ENCODE results near the gene RBP7.
"Not testable (repeated sequence)": the region's sequence is repeated elsewhere in the genome, so short reads cannot be mapped to it uniquely, and the experiment has no call there.

DNA sequence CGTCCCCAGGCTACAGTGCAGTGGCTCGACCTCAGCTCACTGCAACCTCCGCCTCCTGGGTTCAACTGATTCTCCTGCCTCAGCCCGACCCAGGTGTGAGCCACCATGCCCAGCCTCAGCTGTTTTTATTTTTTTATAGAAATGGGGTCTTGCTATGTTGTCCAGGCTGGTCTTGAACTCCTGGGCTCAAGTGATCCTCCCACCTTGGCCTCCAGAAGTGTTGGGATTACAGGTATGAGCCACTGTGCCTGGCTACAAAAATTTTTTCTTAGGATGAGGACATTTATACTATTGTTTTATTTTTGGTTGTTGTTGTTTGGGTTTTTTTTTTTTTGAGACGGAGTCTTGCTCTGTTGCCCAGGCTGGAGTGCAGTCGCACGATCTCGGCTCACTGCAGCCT, 8.2 kb downstream of the RBP7 start:
- TF ChIP-seq, protein P1, sequence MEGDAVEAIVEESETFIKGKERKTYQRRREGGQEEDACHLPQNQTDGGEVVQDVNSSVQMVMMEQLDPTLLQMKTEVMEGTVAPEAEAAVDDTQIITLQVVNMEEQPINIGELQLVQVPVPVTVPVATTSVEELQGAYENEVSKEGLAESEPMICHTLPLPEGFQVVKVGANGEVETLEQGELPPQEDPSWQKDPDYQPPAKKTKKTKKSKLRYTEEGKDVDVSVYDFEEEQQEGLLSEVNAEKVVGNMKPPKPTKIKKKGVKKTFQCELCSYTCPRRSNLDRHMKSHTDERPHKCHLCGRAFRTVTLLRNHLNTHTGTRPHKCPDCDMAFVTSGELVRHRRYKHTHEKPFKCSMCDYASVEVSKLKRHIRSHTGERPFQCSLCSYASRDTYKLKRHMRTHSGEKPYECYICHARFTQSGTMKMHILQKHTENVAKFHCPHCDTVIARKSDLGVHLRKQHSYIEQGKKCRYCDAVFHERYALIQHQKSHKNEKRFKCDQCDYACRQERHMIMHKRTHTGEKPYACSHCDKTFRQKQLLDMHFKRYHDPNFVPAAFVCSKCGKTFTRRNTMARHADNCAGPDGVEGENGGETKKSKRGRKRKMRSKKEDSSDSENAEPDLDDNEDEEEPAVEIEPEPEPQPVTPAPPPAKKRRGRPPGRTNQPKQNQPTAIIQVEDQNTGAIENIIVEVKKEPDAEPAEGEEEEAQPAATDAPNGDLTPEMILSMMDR (IDR thresholded peaks at IDR 0.05; ENCODE audit: insufficient read depth, low read depth, low read length), result not testable (repeated sequence)
- not testable (repeated sequence) for TF ChIP-seq EZH2 (IDR thresholded peaks at IDR 0.05; ENCODE audit: insufficient read depth, low read length)

All from astrocyte (in vitro differentiated cells and primary cell).